Tongue (tissue), 2 donors: ENCODE results near the gene CCDC150. TPM values are rescaled to one million over a fixed set of nuclear protein-coding genes. Genes with fewer than 3 reads are reported as not detected.
"Not testable (repeated sequence)": the region's sequence is repeated elsewhere in the genome, so short reads cannot be mapped to it uniquely, and the experiment has no call there.

Source experiments
- DNase-seq: peaks from one replicate; pipeline ENCODE4 v3.0.0-alpha.2; 2015
- total RNA-seq: library from RNA; depleted of rRNA; stranded (reverse); fragments of >200 nt; gene quantifications from one replicate; pipeline ENCODE4 v1.2.3, GENCODE V29; 2014

Gene CCDC150
- total RNA-seq, 1 donor from 2014 or later: 2.4 TPM

GRCh38 chr2:196718419-196719109 is 79.0 kb downstream of the CCDC150 start:
- DNase-seq: no peak

GRCh38 chr2:196719110-196719872 is 79.8 kb downstream of the CCDC150 start:
- DNase-seq: peak; percentile 60

- DNase-seq: no peak
Measured at GRCh38 chr2:196723571-196723970, 84.1 kb downstream of the CCDC150 start.

GRCh38 chr2:196725218-196725617 is 85.7 kb downstream of the CCDC150 start:
- no peak for DNase-seq

- DNase-seq: no peak
Measured at GRCh38 chr2:196725882-196726281, 86.4 kb downstream of the CCDC150 start.

GRCh38 chr2:196729418-196729817 is 89.9 kb downstream of the CCDC150 start:
- no peak for DNase-seq

- DNase-seq: not testable (repeated sequence)
Measured at GRCh38 chr2:196736646-196737045, 97.1 kb downstream of the CCDC150 start.

- DNase-seq: no peak
Measured at GRCh38 chr2:196737046-196737445, 97.5 kb downstream of the CCDC150 start.

- DNase-seq: no peak
Measured at GRCh38 chr2:196739031-196739430, 99.5 kb downstream of the CCDC150 start.

- no peak for DNase-seq
Measured at GRCh38 chr2:196742216-196742615, 102.7 kb downstream of the CCDC150 start.

- no peak for DNase-seq
Measured at GRCh38 chr2:196742685-196743084, 103.2 kb downstream of the CCDC150 start.

- no peak for DNase-seq
Measured at GRCh38 chr2:196743165-196743564, 103.7 kb downstream of the CCDC150 start.

- DNase-seq: no peak
Measured at GRCh38 chr2:196745711-196746110, 106.2 kb downstream of the CCDC150 start.

- no peak for DNase-seq
Measured at GRCh38 chr2:196747400-196747799, 107.9 kb downstream of the CCDC150 start.

- no peak for DNase-seq
Measured at GRCh38 chr2:196748123-196748522, 108.6 kb downstream of the CCDC150 start.

GRCh38 chr2:196750291-196750923 is 110.9 kb downstream of the CCDC150 start:
- DNase-seq: no peak

GRCh38 chr2:196750977-196751631 is 111.6 kb downstream of the CCDC150 start:
- DNase-seq: peak; percentile 67

- peak; percentile 22 for DNase-seq
Measured at GRCh38 chr2:196758474-196759377, 119.2 kb downstream of the CCDC150 start.

- no peak for DNase-seq
Measured at GRCh38 chr2:196759378-196759706, 119.8 kb downstream of the CCDC150 start.

- no peak for DNase-seq
Measured at GRCh38 chr2:196767101-196767500, 127.6 kb downstream of the CCDC150 start.
